GM18873 (cell line): Measurements from ENCODE around the gene ACOXL.
A peak's percentile ranks its signal among the peaks of the same experiment; 100 is the strongest.

Source experiments
- ATAC-seq: cut with Tn5 transposase; IDR thresholded peaks from one replicate; pipeline ENCODE4 v1.9.1; 2021; ENCODE audit warnings: mild to moderate bottlenecking, moderate library complexity, moderate number of reproducible peaks; ENCODE audit not compliant: unreplicated experiment, low FRiP score

The ACOXL gene

DNA sequence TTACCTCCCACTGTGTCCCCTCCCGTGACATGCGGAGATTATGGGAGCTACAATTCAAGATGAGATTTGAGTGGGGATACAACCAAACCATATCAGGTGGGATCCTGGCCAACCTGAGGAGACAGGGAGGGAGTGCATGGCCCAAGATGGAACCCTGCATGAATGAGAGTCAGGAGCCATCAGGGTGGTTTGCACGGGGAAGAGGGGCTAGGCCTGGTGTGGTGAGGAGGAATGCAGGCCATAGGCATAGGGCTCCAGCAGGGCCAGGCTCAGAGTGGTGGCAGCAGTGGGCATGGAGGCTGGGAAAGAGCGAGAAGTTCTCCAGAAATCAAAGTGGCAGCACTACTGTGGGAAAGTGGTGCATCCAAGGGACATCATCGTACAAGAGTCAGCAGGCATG lies 314.3 kb downstream of the ACOXL start:
- no peak for ATAC-seq

DNA sequence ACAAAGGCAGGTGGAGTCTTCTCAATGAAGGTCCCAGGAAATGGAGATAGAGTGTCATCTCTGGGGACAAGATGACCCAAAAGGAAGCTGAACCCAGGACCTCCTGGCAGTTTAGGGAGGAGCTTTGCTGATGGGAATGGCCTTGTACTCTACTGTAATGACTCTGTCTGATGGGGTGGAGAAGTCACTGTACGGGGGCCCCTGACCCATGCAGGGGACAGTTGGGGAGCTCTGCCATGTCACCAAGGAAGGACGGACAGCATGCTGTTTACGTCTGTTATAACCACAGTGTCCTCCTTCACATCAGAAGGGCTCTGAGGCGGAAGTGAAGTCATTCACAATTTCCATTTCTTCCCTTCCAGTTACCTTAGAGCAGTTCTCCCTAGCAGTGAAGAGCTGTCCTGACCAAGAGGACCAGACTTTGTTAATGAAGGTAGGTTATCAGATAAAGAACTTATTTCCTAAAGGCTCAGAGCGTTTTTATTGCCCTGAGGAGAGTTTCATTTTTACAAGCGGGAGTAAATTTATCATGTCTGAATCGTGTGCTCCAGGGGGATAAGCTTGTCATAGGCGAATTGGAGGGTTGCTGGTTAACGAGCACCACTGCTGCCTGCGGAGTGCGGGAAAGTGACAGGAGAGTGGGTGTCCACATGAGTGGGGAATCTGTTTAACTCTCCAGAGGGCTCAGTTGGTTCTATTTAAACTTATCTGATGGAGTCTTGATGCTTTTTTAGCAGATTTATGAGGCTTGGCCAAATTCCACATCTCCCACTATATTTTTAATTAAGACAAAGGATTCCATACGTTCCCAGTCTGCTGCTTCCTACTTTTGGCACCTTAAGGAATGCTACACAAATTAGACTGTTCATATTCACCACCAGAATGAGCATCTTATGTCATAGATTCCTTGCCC lies 316.7 kb downstream of the ACOXL start:
- ATAC-seq: no peak

DNA sequence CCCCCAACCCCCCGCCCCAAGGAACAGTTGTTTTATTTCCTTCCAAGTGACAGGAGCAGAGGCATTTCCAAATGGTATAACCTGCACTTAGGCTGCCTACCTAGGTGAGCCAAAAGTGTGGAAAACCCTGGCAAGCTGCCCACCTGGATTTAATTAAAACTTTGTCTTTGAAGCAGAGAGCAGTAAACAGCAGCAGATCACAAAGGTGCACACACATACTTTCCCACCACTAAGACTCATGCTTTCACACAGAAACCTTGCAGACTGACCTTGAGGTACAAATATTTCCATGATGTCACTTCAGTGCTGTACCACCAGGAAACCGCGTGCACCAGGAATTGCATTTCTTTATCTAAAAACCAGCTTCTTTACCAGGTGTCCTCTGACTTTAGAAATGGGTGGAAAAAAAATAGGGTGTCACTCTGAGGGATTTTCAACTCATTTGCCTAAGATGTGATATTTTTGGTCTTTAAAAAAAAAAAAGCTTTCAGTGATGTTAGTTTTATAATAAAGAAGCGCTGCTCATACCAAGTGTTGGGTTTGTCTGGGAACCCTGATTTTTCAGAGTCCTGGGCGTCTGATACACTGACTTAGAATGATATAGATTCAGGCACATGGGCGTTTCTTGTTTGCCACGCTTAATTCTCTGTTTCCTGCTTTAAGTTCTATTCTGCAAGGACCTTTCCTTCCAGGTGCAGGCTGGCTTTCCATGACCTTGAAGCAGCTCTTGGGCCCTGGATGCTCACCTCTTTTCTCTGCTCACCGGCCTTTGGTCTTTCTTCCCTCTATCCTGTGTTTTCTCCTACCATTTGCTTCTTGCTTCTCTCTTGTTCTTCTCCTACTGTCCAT lies 317.6 kb downstream of the ACOXL start:
- peak; percentile 61 for ATAC-seq

DNA sequence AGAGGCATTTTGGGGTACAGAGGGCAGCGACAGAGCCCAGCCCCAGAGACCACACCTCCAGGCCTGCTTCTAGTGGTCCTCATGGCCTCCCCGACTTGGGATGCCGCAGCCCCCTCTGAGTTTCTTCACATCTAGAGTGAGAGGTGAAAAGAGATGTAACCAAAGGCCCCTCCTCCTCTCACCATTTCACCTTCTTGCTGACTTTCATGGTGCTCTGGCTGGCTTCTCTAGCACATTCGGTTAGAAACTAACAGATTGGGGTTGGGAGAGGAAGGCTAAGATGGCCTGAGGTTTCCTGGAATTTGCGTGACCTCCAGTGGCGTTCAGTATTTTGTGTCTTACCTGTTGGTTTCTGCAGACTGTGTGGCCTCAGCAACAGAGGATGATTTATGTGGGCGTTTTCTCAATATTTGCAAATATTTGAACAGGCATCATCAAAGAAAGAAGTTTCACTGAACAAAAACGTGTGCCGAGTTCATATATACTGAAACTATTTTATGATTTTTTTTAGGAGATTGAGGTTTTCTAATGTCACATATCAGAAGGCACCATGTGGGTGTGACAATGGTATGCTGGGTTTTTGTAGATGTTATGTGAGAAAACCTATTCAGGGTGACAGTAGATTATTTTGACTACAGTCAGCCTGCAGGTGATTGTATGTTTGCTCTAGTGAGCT lies 318.5 kb downstream of the ACOXL start:
- ATAC-seq: no peak

DNA sequence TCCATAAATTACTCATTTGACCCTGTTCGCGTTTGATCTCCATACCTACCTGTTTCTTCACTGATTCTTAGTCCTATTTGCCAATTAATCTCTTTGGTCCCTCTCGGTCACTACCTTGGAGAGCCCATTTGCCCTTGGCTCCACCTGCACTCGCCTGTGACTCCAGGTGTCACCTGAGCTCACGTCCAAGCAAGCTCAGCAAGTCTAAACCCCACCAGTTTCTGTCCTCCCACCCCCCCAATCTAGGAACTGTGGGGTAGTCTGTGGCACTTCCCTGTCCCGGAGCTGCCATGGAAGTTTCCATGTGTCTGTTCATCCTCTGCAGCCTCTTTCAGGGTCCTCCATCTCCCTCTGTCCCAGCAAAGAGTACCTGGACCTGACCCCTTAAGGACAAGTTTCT lies 320.2 kb downstream of the ACOXL start:
- no peak for ATAC-seq

GRCh38 chr2:111053266-111053665 lies 320.9 kb downstream of the ACOXL start:
- no peak for ATAC-seq

DNA sequence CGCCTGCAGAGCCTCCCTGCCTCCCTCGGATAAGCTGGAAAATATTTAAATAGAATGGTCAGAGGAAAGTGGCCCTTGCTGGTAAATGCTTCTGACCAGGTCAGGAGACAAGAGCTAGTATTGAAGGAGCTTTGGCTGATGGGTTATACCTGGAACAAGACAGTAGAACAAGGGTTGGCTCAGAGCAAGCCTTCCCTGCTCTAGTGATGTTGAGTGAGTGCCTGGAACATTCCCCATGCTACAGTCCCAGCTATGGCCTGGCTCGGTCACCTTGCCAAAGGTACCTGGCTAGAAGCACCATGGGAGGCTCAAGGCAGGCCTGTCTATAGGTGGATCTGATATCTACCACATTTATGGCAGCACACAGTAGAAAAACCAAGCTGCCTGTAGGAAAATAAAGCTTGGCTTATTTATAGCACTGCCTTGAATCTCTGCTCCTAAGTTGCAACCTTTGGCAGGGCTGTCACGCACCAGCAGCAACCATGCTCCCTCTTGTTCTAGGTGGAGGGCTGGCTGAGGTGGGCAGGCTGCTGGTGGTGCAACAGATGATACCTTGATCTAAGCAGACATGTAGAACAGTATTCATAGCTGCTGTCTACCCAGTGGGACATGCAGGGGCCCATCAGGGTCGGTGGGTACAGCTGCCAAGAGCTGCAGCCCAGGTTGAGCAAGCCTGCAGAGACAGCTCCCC lies 321.6 kb downstream of the ACOXL start:
- no peak for ATAC-seq

DNA sequence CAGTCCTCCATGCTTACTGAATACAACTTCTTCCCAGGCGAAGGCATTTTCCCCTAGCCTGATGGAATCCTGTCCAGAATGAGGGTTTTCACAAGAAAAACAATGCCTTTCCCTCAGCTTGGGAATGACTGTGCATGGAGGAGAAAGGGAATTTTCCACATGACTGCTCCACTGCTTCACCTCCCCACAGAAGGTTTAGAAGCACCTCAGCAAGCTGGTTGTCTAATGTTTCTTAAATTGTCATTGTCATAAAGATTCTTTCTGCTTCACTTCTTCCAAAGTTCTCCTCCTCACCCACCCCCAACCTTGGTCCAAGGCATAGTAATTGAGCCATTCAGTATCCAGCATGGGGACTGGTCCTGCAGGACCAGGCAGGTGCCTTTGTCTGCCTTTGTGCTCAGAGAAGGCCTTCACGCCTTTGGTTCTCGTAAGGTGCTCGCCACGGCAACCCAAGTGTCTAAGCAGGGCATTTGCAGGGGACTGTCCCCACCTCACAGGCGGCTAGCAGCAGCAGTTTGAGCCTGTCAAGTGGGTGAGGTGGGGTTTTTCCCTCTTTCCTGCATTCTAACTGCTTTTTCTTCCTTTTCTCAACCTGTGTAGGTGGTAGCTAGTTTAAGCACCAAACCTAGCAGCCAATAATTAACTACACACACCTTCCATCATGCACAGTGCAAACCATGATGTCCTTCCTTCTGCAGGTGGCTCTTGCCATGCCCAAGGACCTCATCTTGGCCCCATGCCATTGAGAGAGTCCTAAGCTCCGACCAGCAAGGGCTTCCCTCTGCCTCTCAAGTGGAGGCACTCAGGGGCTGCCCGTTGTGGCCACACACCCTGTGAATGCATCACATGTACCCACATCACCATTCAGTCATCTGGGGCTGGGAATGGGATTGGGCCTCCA lies 322.7 kb downstream of the ACOXL start:
- peak; percentile 50 for ATAC-seq

- ATAC-seq: no peak
Observed at GRCh38 chr2:111055735-111056134, 323.4 kb downstream of the ACOXL start.

GRCh38 chr2:111057045-111057444 lies 324.7 kb downstream of the ACOXL start:
- no peak for ATAC-seq

GRCh38 chr2:111057721-111058120 lies 325.3 kb downstream of the ACOXL start:
- no peak for ATAC-seq

DNA sequence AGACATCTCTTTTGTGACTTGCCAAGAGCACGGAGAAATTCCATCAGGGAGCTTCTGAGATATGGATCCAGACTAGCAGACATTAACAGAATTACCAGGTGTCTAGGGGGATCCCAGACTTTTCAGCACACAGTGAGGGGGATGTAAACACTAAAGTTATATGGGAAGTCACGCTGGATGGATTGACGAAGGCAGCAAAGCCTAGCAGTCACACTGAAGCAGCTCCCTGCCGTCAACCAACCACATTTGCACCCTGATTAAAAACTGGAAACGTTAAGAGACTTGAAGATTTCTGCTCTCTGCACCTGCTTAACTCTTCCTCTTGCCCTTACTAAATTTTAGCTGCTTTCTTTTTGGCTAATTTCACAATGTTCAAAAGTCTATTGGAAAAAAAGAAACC lies 325.9 kb downstream of the ACOXL start:
- ATAC-seq: no peak

DNA sequence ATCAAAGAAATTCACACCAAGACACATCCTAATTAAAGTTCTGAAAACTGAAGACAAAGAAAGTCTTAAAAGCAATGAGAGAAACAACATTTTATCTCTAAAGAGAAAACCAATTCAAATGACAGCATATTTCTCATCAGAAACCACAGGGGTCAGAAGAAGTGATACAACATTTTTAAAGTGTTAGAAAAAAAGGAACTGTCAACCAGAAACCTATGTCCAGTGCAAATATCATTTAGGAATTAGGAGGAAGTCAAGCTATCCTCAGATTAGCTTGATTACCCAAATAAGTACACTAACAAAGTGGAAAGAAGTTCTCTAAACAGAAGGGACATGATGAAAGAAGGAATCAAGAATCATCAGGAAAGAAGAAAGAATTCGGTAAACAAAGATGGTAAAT lies 328.8 kb downstream of the ACOXL start:
- no peak for ATAC-seq

DNA sequence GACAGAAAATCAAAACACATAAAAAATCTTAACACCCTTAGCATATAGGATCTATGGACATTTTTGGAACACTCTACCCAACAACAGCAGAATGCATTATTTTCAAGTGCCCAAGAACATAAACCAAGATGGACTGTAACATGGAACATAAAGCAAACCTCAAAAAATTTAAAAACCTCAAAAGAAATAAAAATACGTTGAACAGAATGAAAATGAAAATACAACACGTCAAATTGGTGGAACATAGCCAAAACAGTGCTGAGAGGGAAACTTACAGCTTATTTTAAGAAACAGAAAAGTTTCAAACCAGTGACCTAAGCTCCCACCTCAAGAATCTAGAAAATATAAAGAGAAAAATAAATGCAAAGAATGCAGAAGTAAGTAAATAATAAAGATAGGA lies 330.0 kb downstream of the ACOXL start:
- ATAC-seq: peak; percentile 51

DNA sequence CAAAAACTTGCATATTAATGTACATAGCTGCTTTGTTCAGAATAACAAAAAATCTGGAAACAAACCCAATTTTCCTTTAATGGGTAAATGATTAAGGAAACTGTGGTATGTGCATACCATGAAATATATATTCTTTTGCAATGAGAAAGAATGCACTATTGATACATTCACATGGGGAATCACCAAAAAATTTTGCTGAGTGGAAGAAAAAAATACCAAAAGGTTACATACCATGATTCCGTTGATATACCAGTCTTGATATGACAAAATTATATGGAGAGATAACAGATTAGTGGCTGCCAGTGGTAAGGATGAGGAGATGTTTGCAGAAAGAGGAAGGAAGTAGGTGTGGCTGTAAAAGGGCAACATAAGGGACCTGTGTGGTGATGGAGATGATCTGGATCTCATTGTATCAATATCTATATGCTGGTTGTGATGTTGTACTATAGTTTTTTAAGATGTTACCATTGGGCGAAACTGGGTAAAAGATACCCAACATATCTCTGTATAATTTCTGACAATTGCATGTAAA lies 333.8 kb downstream of the ACOXL start:
- no peak for ATAC-seq

DNA sequence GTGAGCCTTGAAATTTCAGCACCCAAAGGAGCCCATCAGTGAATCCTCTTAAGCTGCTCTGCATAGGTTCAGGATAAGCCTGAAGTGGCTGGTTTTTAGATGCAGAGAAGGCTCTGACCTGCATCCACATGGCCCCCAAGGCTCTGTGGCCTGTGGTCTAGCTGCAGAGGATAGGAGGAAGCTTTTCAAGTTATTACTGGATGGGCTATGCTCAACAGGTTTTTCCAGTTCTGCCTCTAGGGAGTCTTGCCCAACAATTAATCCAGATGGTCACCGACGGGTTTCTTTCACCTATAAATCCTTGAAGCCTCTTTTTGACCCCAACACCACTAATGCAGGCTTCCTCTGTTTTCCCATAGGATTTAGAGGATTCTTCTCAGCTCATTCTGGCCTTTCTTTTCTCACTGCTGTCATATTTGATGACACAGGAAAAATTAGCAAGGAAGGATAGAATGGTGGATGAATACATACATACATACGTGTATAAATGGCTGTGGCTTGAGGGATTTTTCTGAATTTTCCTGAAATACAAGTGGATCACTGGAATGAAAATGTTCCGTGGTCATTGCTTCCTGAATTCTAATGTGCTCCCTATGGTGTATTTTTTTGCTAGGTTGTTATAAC lies 336.2 kb downstream of the ACOXL start:
- no peak for ATAC-seq

DNA sequence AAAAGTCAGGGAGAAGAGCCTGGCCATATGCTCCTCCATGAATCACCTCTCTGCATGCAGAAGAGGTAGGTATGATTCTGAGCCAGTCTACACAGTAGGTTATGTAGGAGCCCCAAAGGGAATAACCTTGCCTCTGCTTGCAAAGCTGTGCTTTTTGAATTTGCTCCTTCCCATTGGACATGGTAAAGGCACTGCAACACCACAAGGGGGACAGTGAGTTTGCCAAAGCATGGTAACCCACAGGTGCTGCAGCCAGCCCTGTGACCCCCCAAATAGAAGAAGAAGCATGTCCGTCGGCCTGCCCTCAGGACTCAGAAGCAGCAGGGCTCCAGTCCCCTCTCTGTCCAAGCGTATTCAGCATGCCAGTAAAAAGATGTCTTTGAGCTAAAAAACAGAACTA lies 337.3 kb downstream of the ACOXL start:
- ATAC-seq: no peak

DNA sequence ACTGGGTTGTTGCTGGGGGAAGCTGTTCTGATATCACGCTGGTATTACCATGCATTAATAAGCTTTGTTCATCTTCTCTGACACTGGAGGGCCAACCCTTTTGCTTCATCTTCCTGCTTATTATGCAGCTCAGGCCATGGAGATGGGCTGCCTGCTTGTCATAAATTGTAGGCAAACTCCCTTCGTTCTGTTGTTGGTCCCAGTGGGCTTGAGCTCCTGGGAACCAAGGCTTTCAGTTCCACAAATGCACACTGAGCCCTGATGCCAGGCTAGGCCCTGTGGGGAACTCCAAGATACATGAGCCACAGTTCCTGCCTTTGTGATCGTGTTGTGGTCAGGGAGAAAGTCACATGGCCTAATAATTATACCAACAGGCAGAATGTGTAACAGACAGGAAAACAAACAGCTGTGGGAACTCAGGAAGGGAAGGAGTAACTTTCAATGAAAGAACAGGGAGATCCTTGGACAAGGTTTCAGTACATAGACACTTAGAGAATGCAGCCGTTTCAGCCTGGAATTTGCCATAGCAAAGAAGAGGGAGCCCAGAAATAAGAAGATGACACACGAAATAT lies 339.3 kb downstream of the ACOXL start:
- ATAC-seq: no peak
